ENCODE measurements around the gene ADCY5.

ADCY5 gene

DNA sequence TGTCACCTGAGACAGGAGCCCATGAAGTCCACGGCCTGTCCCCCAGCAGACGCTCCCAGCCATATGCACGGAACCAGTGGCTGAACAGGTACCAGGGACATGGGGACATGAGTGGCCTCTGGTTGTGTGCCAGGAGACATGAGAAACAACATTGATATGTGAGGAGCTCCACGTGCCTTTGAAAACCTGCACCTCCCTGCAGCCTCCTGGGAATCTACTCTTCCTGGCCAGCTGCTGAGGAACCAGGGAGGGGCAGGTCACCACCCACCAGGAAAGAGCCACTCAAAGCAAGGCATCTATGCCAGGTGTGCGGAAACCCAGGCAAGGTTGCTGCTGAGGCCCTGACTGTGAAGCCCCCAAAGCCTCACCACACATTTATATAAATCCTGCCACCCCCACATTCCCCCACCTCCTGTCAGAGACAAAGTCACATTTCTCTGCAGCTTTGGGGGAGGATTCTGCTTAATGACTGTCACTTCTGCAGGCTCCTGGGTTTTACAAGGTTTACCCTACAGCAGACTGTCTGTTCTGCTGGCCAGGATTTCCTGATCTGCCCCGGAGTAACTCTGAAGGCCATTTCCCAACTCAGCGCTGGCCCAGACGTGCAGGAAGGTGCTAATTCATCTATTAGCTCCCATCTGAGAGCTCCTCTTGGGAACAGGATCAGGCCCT is 110.8 kb downstream of the ADCY5 start:
- no peaks in the 10 kb centered on the region for H3K27me3 ChIP-seq (ENCODE audit: insufficient read depth, low read length, poor library complexity)
- DNase-seq (no peak), ATAC-seq (ENCODE audit: insufficient read depth, low read depth) (no peak)
- no peak overlapping the region for H3K27ac ChIP-seq (ENCODE audit: low read length)
- H4K20me1 ChIP-seq (ENCODE audit: insufficient read depth, low read length) = no peaks in the 10 kb centered on the region
- no peaks in the 10 kb centered on the region for H3K4me1 ChIP-seq (ENCODE audit: insufficient read depth, low read length)
- no peaks in the 10 kb centered on the region for H3K9me3 ChIP-seq (ENCODE audit: insufficient read depth, low read length, severe bottlenecking)
- H3K9ac ChIP-seq (ENCODE audit: low read depth, low read length) = no peak overlapping the region
- H3K4me3 ChIP-seq (ENCODE audit: low read depth in 1 of 2, low read length in 2 of 2) = no peak overlapping the region
- no peaks in the 10 kb centered on the region for H3K79me2 ChIP-seq (ENCODE audit: insufficient read depth, low read length)
- no peak for TF ChIP-seq EZH2 (IDR thresholded peaks at IDR 0.05; ENCODE audit: borderline replicate concordance, low read depth, low read length, severe bottlenecking)
- TF ChIP-seq, protein P1, sequence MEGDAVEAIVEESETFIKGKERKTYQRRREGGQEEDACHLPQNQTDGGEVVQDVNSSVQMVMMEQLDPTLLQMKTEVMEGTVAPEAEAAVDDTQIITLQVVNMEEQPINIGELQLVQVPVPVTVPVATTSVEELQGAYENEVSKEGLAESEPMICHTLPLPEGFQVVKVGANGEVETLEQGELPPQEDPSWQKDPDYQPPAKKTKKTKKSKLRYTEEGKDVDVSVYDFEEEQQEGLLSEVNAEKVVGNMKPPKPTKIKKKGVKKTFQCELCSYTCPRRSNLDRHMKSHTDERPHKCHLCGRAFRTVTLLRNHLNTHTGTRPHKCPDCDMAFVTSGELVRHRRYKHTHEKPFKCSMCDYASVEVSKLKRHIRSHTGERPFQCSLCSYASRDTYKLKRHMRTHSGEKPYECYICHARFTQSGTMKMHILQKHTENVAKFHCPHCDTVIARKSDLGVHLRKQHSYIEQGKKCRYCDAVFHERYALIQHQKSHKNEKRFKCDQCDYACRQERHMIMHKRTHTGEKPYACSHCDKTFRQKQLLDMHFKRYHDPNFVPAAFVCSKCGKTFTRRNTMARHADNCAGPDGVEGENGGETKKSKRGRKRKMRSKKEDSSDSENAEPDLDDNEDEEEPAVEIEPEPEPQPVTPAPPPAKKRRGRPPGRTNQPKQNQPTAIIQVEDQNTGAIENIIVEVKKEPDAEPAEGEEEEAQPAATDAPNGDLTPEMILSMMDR (IDR thresholded peaks at IDR 0.05; ENCODE audit: borderline replicate concordance, extremely low read depth, low read length, poor library complexity, severe bottlenecking) = no peak
- H2AFZ ChIP-seq (ENCODE audit: low read depth, low read length) = no peak overlapping the region
- no peak overlapping the region for H3K4me2 ChIP-seq (ENCODE audit: insufficient read depth, low read length)
- no peaks in the 10 kb centered on the region for H3K36me3 ChIP-seq (ENCODE audit: insufficient read depth, low read length)

DNA sequence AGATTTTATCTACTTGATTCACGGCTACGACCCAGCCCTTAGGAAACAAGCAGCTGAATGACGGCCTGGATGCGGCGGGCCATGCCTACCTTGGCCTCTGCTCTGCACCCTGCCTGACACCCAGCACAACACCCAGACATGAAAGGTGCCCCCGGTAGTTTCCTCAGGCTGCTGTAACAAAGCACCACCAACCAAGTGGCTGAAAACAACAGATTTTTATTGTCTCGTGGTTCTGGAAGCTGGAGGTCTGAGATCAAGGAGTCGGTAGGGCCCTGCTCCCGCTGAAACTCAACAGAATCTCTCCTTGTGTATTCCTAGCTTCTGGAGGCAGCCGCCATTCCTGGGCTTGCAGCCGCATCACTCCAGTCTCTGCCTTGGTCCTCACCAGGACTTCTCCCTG is 111.7 kb downstream of the ADCY5 start:
- H2AFZ ChIP-seq (ENCODE audit: low read depth, low read length) = no peak overlapping the region

DNA sequence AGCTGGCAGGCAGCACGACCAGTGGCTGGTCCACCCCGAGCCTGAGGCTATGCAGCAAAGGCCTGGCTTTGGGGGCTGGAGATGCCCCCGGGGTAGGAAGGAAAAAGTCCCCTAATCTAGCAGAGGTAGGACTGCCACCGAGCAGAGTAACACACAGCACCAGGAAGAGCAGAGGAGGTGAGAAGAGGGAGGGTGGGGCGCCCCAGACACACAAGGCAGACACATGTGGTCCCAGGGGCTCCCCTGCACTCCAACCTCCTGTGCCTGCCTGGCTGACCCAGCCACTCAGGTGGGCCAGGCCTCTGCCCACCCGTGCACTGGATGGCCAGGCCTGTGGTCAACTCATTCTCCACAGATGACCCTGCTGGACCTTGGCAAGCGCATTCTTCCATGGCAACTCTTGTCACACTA is 112.4 kb downstream of the ADCY5 start:
- Histone ChIP-seq H2AFZ (ENCODE audit: low read depth, low read length) (no peak overlapping the region), H3K36me3 (ENCODE audit: insufficient read depth, low read length) (no peaks in the 10 kb centered on the region), H3K9ac (ENCODE audit: low read depth, low read length) (no peak overlapping the region), H3K27me3 (ENCODE audit: insufficient read depth, low read length, poor library complexity) (no peaks in the 10 kb centered on the region), H4K20me1 (ENCODE audit: insufficient read depth, low read length) (no peaks in the 10 kb centered on the region), H3K4me2 (ENCODE audit: insufficient read depth, low read length) (no peak overlapping the region), H3K27ac (ENCODE audit: low read length) (no peak overlapping the region), H3K4me3 (ENCODE audit: low read depth in 1 of 2, low read length in 2 of 2) (no peak overlapping the region), H3K9me3 (ENCODE audit: insufficient read depth, low read length, severe bottlenecking) (no peaks in the 10 kb centered on the region), H3K79me2 (ENCODE audit: insufficient read depth, low read length) (no peaks in the 10 kb centered on the region), H3K4me1 (ENCODE audit: insufficient read depth, low read length) (no peaks in the 10 kb centered on the region)
- DNase-seq (no peak), ATAC-seq (ENCODE audit: insufficient read depth, low read depth) (no peak)
- no peak for TF ChIP-seq EZH2 (IDR thresholded peaks at IDR 0.05; ENCODE audit: borderline replicate concordance, low read depth, low read length, severe bottlenecking)
- TF ChIP-seq, protein P1 (IDR thresholded peaks at IDR 0.05; ENCODE audit: borderline replicate concordance, extremely low read depth, low read length, poor library complexity, severe bottlenecking) = no peak

More for the DNA sequence above, 111.7 kb downstream of the ADCY5 start:
- H3K9me3 ChIP-seq (ENCODE audit: insufficient read depth, low read length, severe bottlenecking) = no peaks in the 10 kb centered on the region
- H3K4me2 ChIP-seq (ENCODE audit: insufficient read depth, low read length) = no peak overlapping the region
- no peak overlapping the region for H3K9ac ChIP-seq (ENCODE audit: low read depth, low read length)
- TF ChIP-seq, protein P1 (IDR thresholded peaks at IDR 0.05; ENCODE audit: borderline replicate concordance, extremely low read depth, low read length, poor library complexity, severe bottlenecking) = no peak
- TF ChIP-seq EZH2 (IDR thresholded peaks at IDR 0.05; ENCODE audit: borderline replicate concordance, low read depth, low read length, severe bottlenecking) = no peak
- no peaks in the 10 kb centered on the region for H4K20me1 ChIP-seq (ENCODE audit: insufficient read depth, low read length)
- H3K27ac ChIP-seq (ENCODE audit: low read length) = no peak overlapping the region
- ATAC-seq (ENCODE audit: insufficient read depth, low read depth) (no peak), DNase-seq (no peak)
- no peaks in the 10 kb centered on the region for H3K79me2 ChIP-seq (ENCODE audit: insufficient read depth, low read length)
- no peaks in the 10 kb centered on the region for H3K27me3 ChIP-seq (ENCODE audit: insufficient read depth, low read length, poor library complexity)
- no peaks in the 10 kb centered on the region for H3K36me3 ChIP-seq (ENCODE audit: insufficient read depth, low read length)
- H3K4me1 ChIP-seq (ENCODE audit: insufficient read depth, low read length) = no peaks in the 10 kb centered on the region
- H3K4me3 ChIP-seq (ENCODE audit: low read depth in 1 of 2, low read length in 2 of 2) = no peak overlapping the region
